Adrenal gland (tissue), 5 donors: ENCODE results near the gene KRT5.

Experiments used
- CTCF ChIP-seq, 6 experiments: fragments of 450-650 bp in 4 of 6; fragments of 200-600 bp in 2 of 6; sonication (generic) in 1 of 6; IDR thresholded peaks; 1 replicate in 5 of 6; 2 replicates in 1 of 6; pipeline versions ENCODE4 v1.5.1 to v1.8.0; 2016 to 2021; ENCODE audit warnings: antibody characterized with exemption in 6 of 6, mild to moderate bottlenecking in 2 of 6, moderate library complexity in 1 of 6
- POLR2A ChIP-seq, 2 donors: fragments of 450-650 bp; IDR thresholded peaks; one replicate each; pipeline ENCODE4 v1.6.1; 2017; ENCODE audit warnings: antibody characterized with exemption in 2 of 2, mild to moderate bottlenecking in 2 of 2, moderate library complexity in 1 of 2
- donor health status: DM: no; HTN: no; CAD: no.

DNA sequence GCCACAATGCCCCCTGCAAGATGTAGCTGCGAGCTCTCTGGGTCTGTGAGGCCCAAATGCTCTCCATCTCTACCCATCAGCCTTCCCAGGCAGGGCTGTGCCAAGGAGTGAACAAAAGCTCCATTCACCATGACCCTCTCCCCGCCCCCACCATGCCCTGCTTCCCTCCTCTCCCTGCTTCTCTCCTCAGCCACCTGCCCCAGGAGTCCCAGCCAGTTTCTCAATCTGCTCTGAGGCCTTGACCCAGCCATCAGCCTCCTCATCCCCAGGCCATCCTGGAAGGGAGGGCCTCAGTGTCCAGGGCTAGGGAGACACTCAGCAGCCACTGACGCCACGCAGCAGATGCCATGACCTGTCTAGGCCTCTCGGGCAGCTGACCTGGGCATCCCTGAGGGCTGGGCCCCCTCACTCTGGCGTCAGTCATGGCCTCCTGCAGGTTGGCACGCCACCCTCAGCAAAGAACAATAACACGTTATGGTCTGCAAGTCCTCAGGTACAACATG, 8.5 kb upstream of the KRT5 start:
- TF ChIP-seq CTCF (IDR thresholded peaks at IDR 0.05) (no peak), POLR2A (IDR thresholded peaks at IDR 0.05) (no peak)
